ENCODE measurements around the gene NRDE2. TPM values are rescaled to one million over a fixed set of nuclear protein-coding genes. Genes with fewer than 3 reads are reported as not detected.

Gene NRDE2
- total RNA-seq, 1 experiment from 2014 or later, result 12.1 TPM

GRCh38 chr14:90342327-90342726, 10.6 kb upstream of the NRDE2 start:
- CTCF ChIA-PET, result no interaction called here
- Mint-ChIP-seq H3K27ac (no peak overlapping the region), H3K4me3 (no peak overlapping the region), H3K27me3 (ENCODE audit: low read depth) (peaks cover 9% of the 10 kb centered on the region), H3K4me1 (peaks cover 15% of the 10 kb centered on the region), H3K9me3 (no peaks in the 10 kb centered on the region), H3K36me3 (no peaks in the 10 kb centered on the region)
- POLR2A ChIA-PET, result no interaction called here
- ATAC-seq, result no peak
- TF ChIP-seq E2F4 (CRISPR knock-in tag; IDR thresholded peaks at IDR 0.05; ENCODE audit: borderline replicate concordance, low read depth) (no peak), MXD4 (CRISPR knock-in tag; IDR thresholded peaks at IDR 0.05; ENCODE audit: borderline replicate concordance) (no peak), JAZF1 (CRISPR knock-in tag; IDR thresholded peaks at IDR 0.05) (no peak), ELF4 (CRISPR knock-in tag; IDR thresholded peaks at IDR 0.05; ENCODE audit: low read depth) (no peak), ZNF416 (CRISPR knock-in tag; IDR thresholded peaks at IDR 0.05) (no peak), NFYB (CRISPR knock-in tag; conservative IDR thresholded peaks at IDR 0.05; ENCODE audit: low read depth) (no peak), AR (CRISPR knock-in tag; IDR thresholded peaks at IDR 0.05) (no peak), ZNF138 (CRISPR knock-in tag; conservative IDR thresholded peaks at IDR 0.05) (no peak), PRRX2 (CRISPR knock-in tag; IDR thresholded peaks at IDR 0.05) (no peak), ARID4B (CRISPR knock-in tag; IDR thresholded peaks at IDR 0.05; ENCODE audit: borderline replicate concordance) (no peak), RORB (CRISPR knock-in tag; IDR thresholded peaks at IDR 0.05) (no peak), KAT7 (CRISPR knock-in tag; IDR thresholded peaks at IDR 0.05; ENCODE audit: borderline replicate concordance) (no peak), EMX1 (CRISPR knock-in tag; IDR thresholded peaks at IDR 0.05) (no peak), ZNF317 (CRISPR knock-in tag; IDR thresholded peaks at IDR 0.05; ENCODE audit: borderline replicate concordance, low read depth) (no peak), IRF1 (CRISPR knock-in tag; IDR thresholded peaks at IDR 0.05) (no peak), FOXP4 (CRISPR knock-in tag; IDR thresholded peaks at IDR 0.05) (no peak), ZSCAN18 (CRISPR knock-in tag; IDR thresholded peaks at IDR 0.05) (no peak), OVOL2 (CRISPR knock-in tag; IDR thresholded peaks at IDR 0.05; ENCODE audit: borderline replicate concordance) (no peak)
- no peak for DNase-seq (ENCODE audit: low spot score)
